Measurements from ENCODE around the gene PDE11A.

DNA sequence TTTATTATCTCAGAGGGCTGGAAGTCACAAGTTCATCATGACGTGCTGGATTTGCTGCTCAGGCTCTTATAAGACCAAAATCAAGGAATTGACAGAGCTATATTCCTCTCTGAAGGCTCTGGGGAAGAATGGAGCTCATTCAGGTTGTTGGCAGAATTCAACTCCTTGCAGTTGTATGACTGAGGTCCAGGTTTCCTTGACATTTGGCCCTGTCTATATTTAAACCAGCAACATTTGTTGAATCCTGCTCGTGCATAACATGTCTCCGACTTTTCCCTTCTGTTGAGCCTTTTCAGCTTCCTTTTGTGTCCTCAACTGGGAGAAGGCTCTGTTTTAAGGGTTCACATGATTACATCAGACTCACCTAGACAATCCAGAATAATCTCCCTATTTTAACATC is 203.4 kb downstream of the PDE11A start:
- TF ChIP-seq, protein P1, sequence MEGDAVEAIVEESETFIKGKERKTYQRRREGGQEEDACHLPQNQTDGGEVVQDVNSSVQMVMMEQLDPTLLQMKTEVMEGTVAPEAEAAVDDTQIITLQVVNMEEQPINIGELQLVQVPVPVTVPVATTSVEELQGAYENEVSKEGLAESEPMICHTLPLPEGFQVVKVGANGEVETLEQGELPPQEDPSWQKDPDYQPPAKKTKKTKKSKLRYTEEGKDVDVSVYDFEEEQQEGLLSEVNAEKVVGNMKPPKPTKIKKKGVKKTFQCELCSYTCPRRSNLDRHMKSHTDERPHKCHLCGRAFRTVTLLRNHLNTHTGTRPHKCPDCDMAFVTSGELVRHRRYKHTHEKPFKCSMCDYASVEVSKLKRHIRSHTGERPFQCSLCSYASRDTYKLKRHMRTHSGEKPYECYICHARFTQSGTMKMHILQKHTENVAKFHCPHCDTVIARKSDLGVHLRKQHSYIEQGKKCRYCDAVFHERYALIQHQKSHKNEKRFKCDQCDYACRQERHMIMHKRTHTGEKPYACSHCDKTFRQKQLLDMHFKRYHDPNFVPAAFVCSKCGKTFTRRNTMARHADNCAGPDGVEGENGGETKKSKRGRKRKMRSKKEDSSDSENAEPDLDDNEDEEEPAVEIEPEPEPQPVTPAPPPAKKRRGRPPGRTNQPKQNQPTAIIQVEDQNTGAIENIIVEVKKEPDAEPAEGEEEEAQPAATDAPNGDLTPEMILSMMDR (IDR thresholded peaks at IDR 0.05): no peak
- TF ChIP-seq POLR2A (IDR thresholded peaks at IDR 0.05): no peak

All from esophagus squamous epithelium (tissue), 4 donors.